ENCODE measurements around the gene UBE2J2. TPM values are rescaled to one million over a fixed set of nuclear protein-coding genes. Genes with fewer than 3 reads are reported as not detected.

UBE2J2 gene
- total RNA-seq, 1 donor from 2014 or later: 49.3 TPM

GRCh38 chr1:1238702-1239178 lies 34.9 kb downstream of the UBE2J2 start:
- TF ChIP-seq CTCF (conservative IDR thresholded peaks at IDR 0.05; ENCODE audit: low read depth, low read length): no peak
- H3K4me3 ChIP-seq (ENCODE audit: low read depth, low read length): no peak overlapping the region
- no peak for DNase-seq (ENCODE audit: low read depth)

GRCh38 chr1:1237874-1238701 lies 35.6 kb downstream of the UBE2J2 start:
- no peak overlapping the region for H3K4me3 ChIP-seq (ENCODE audit: low read depth, low read length)

GRCh38 chr1:1236945-1237873 lies 36.4 kb downstream of the UBE2J2 start:
- H3K4me3 ChIP-seq (ENCODE audit: low read depth, low read length): no peak overlapping the region
- DNase-seq (ENCODE audit: low read depth): no peak
- no peak for TF ChIP-seq CTCF (conservative IDR thresholded peaks at IDR 0.05; ENCODE audit: low read depth, low read length)

More at GRCh38 chr1:1237874-1238701, 35.6 kb downstream of the UBE2J2 start:
- TF ChIP-seq CTCF (conservative IDR thresholded peaks at IDR 0.05; ENCODE audit: low read depth, low read length): no peak
- DNase-seq (ENCODE audit: low read depth): no peak

- TF ChIP-seq CTCF (conservative IDR thresholded peaks at IDR 0.05; ENCODE audit: low read depth, low read length): no peak
- no peak for DNase-seq (ENCODE audit: low read depth)
- H3K4me3 ChIP-seq (ENCODE audit: low read depth, low read length): no peak overlapping the region
Measured at GRCh38 chr1:1236176-1236763, 37.4 kb downstream of the UBE2J2 start.

- H3K4me3 ChIP-seq (ENCODE audit: low read depth, low read length): no peak overlapping the region
- no peak for TF ChIP-seq CTCF (conservative IDR thresholded peaks at IDR 0.05; ENCODE audit: low read depth, low read length)
Measured at GRCh38 chr1:1235016-1235744, 38.5 kb downstream of the UBE2J2 start.

GRCh38 chr1:1234180-1234808 lies 39.4 kb downstream of the UBE2J2 start:
- no peak for TF ChIP-seq CTCF (conservative IDR thresholded peaks at IDR 0.05; ENCODE audit: low read depth, low read length)
- no peak overlapping the region for H3K4me3 ChIP-seq (ENCODE audit: low read depth, low read length)
- DNase-seq (ENCODE audit: low read depth): no peak

More at GRCh38 chr1:1235016-1235744, 38.5 kb downstream of the UBE2J2 start:
- no peak for DNase-seq (ENCODE audit: low read depth)
